ENCODE results near the gene MAGEE1.
A peak's percentile ranks its signal among the peaks of the same experiment; 100 is the strongest.

Gene MAGEE1

DNA sequence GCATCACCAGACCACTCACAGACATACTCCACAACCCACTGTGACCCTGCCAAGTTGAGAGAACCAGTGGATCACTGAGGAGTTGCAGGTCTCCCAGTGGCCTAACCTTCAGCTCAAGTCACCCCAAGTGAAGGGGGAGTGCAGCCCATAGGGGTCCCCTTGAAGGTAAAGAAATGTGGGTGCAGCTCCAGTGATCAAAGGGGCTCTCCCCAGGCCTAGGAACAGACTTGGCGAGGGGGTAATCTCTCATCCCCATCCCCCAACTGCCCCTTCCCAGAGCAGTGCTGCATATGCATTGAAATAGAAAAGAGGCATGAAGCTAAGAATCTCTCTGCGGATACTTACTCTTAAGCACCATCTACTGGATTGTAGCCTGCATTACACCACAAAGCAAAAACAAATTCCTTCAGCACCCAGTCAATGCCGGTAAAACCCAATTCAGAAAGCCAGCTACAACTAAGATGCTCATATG lies 27.0 kb downstream of the MAGEE1 start:
- Histone ChIP-seq H3K27ac (ENCODE audit: low read length) (no peak overlapping the region), H3K27me3 (ENCODE audit: insufficient read depth, low read length, poor library complexity) (no peaks in the 10 kb centered on the region), H2AFZ (ENCODE audit: low read depth, low read length) (no peak overlapping the region), H3K4me2 (ENCODE audit: insufficient read depth, low read length) (no peak overlapping the region), H3K79me2 (ENCODE audit: insufficient read depth, low read length) (no peaks in the 10 kb centered on the region), H3K9ac (ENCODE audit: low read depth, low read length) (no peak overlapping the region), H3K4me3 (ENCODE audit: low read depth in 1 of 2, low read length in 2 of 2) (no peak overlapping the region), H3K4me1 (ENCODE audit: insufficient read depth, low read length) (no peaks in the 10 kb centered on the region), H4K20me1 (ENCODE audit: insufficient read depth, low read length) (no peaks in the 10 kb centered on the region), H3K36me3 (ENCODE audit: insufficient read depth, low read length) (no peaks in the 10 kb centered on the region), H3K9me3 (ENCODE audit: insufficient read depth, low read length, severe bottlenecking) (no peaks in the 10 kb centered on the region)
- ATAC-seq (ENCODE audit: insufficient read depth, low read depth) (peak; percentile 66), DNase-seq (peak; percentile 11)
- no peak for TF ChIP-seq EZH2 (IDR thresholded peaks at IDR 0.05; ENCODE audit: borderline replicate concordance, low read depth, low read length, severe bottlenecking)
- TF ChIP-seq, protein P1, sequence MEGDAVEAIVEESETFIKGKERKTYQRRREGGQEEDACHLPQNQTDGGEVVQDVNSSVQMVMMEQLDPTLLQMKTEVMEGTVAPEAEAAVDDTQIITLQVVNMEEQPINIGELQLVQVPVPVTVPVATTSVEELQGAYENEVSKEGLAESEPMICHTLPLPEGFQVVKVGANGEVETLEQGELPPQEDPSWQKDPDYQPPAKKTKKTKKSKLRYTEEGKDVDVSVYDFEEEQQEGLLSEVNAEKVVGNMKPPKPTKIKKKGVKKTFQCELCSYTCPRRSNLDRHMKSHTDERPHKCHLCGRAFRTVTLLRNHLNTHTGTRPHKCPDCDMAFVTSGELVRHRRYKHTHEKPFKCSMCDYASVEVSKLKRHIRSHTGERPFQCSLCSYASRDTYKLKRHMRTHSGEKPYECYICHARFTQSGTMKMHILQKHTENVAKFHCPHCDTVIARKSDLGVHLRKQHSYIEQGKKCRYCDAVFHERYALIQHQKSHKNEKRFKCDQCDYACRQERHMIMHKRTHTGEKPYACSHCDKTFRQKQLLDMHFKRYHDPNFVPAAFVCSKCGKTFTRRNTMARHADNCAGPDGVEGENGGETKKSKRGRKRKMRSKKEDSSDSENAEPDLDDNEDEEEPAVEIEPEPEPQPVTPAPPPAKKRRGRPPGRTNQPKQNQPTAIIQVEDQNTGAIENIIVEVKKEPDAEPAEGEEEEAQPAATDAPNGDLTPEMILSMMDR (IDR thresholded peaks at IDR 0.05; ENCODE audit: borderline replicate concordance, extremely low read depth, low read length, poor library complexity, severe bottlenecking), result peak; percentile 69

DNA sequence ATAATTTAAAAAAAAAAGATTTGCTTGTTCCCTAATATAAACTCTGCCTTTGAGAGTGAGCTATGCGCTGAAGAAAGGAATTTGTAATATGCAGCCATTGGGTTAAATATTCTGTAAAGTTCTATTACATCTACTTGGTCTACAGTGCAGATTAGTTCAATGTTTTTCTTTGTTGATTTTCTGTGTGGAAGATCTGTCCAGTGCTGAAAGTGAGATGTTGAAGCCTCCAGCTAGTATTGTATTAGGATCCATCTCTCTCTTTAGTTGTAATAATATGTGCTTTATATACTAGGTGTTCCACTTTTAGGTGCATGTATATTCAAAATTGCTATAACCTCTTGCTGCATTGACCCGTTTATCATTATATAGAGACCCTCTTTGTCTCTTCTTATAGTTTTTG lies 49.8 kb downstream of the MAGEE1 start:
- Histone ChIP-seq H3K4me1 (ENCODE audit: insufficient read depth, low read length) (no peaks in the 10 kb centered on the region), H3K9me3 (ENCODE audit: insufficient read depth, low read length, severe bottlenecking) (no peaks in the 10 kb centered on the region), H3K79me2 (ENCODE audit: insufficient read depth, low read length) (no peaks in the 10 kb centered on the region), H3K36me3 (ENCODE audit: insufficient read depth, low read length) (no peaks in the 10 kb centered on the region), H3K4me2 (ENCODE audit: insufficient read depth, low read length) (no peak overlapping the region), H4K20me1 (ENCODE audit: insufficient read depth, low read length) (no peaks in the 10 kb centered on the region), H3K4me3 (ENCODE audit: low read depth in 1 of 2, low read length in 2 of 2) (no peak overlapping the region), H3K9ac (ENCODE audit: low read depth, low read length) (no peak overlapping the region), H3K27me3 (ENCODE audit: insufficient read depth, low read length, poor library complexity) (no peaks in the 10 kb centered on the region), H3K27ac (ENCODE audit: low read length) (no peak overlapping the region), H2AFZ (ENCODE audit: low read depth, low read length) (no peak overlapping the region)
- DNase-seq (no peak), ATAC-seq (ENCODE audit: insufficient read depth, low read depth) (no peak)
- no peak for TF ChIP-seq EZH2 (IDR thresholded peaks at IDR 0.05; ENCODE audit: borderline replicate concordance, low read depth, low read length, severe bottlenecking)
- TF ChIP-seq, protein P1 (IDR thresholded peaks at IDR 0.05; ENCODE audit: borderline replicate concordance, extremely low read depth, low read length, poor library complexity, severe bottlenecking), result no peak

Measured in DND-41 (cell line).